Measurements from ENCODE around the gene PAGE5. TPM values are rescaled to one million over a fixed set of nuclear protein-coding genes. Genes with fewer than 3 reads are reported as not detected.

The PAGE5 gene
- total RNA-seq, 2 experiments from 2014 or later, result not detected

Other genes with a start within 250 kb of the PAGE5 start
- gene PFKFB1, start 226.2 kb upstream of the PAGE5 start, total RNA-seq, result under 1 TPM; 0.45 to 0.60 TPM
- gene APEX2, start 220.0 kb upstream of the PAGE5 start, total RNA-seq, result 10 to 100 TPM; 25.5 to 26.8 TPM
- gene ALAS2, start 189.4 kb upstream of the PAGE5 start, total RNA-seq, result not detected
- gene PAGE2B, start 145.3 kb upstream of the PAGE5 start, total RNA-seq, result 1 to 10 TPM in 1 of 2 experiments, not detected in 1; 1.0 TPM
- not detected for gene PAGE2, start 131.3 kb upstream of the PAGE5 start, total RNA-seq
- not detected for gene PAGE3, start 44.6 kb downstream of the PAGE5 start, total RNA-seq
- 10 to 100 TPM; 14.3 to 16.1 TPM for gene MAGEH1, start 231.8 kb downstream of the PAGE5 start, total RNA-seq